ENCODE measurements around the gene BNIP3.
A peak's percentile ranks its signal among the peaks of the same experiment; 100 is the strongest.
"Not testable (repeated sequence)": the region's sequence is repeated elsewhere in the genome, so short reads cannot be mapped to it uniquely, and the experiment has no call there.

The BNIP3 gene

GRCh38 chr10:131996466-131997365, 15.0 kb upstream of the BNIP3 start:
- Mint-ChIP-seq H3K4me1 (peaks cover 5% of the 10 kb centered on the region), H3K36me3 (no peaks in the 10 kb centered on the region), H3K9me3 (no peaks in the 10 kb centered on the region), H3K4me3 (no peak overlapping the region), H3K27ac (no peak overlapping the region), H3K27me3 (peaks cover 3% of the 10 kb centered on the region)
- no peak for ATAC-seq (ENCODE audit: low read depth)
- DNase-seq (ENCODE audit: low spot score in 2 of 2), result no peak

- no peaks in the 10 kb centered on the region for H3K9me3 Mint-ChIP-seq
- no peak overlapping the region for H3K27ac Mint-ChIP-seq
- peaks cover 5% of the 10 kb centered on the region for H3K4me1 Mint-ChIP-seq
- H3K4me3 Mint-ChIP-seq, result no peak overlapping the region
- ATAC-seq (ENCODE audit: low read depth) (no peak), DNase-seq (ENCODE audit: low spot score in 2 of 2) (no peak)
- peaks cover 3% of the 10 kb centered on the region for H3K27me3 Mint-ChIP-seq
- H3K36me3 Mint-ChIP-seq, result no peaks in the 10 kb centered on the region
These were observed 12.7 kb upstream of the BNIP3 start for GRCh38 chr10:131994435-131994834.

GRCh38 chr10:131993275-131993674, 11.6 kb upstream of the BNIP3 start:
- no peaks in the 10 kb centered on the region for H3K36me3 Mint-ChIP-seq

GRCh38 chr10:131991726-131992125, 10.0 kb upstream of the BNIP3 start:
- H3K4me1 Mint-ChIP-seq, result peaks cover 5% of the 10 kb centered on the region
- H3K27me3 Mint-ChIP-seq, result peaks cover 2% of the 10 kb centered on the region
- no peak for DNase-seq (ENCODE audit: low spot score in 2 of 2)
- H3K4me3 Mint-ChIP-seq, result no peak overlapping the region
- H3K9me3 Mint-ChIP-seq, result no peaks in the 10 kb centered on the region
- no peak overlapping the region for H3K27ac Mint-ChIP-seq
- ATAC-seq (ENCODE audit: low read depth), result no peak
- H3K36me3 Mint-ChIP-seq, result no peaks in the 10 kb centered on the region

More at GRCh38 chr10:131993275-131993674, 11.6 kb upstream of the BNIP3 start:
- Mint-ChIP-seq H3K27me3 (peaks cover 3% of the 10 kb centered on the region), H3K4me1 (peaks cover 5% of the 10 kb centered on the region), H3K4me3 (no peak overlapping the region), H3K9me3 (no peaks in the 10 kb centered on the region), H3K27ac (no peak overlapping the region)
- DNase-seq (ENCODE audit: low spot score in 2 of 2) (no peak), ATAC-seq (ENCODE audit: low read depth) (no peak)

DNA sequence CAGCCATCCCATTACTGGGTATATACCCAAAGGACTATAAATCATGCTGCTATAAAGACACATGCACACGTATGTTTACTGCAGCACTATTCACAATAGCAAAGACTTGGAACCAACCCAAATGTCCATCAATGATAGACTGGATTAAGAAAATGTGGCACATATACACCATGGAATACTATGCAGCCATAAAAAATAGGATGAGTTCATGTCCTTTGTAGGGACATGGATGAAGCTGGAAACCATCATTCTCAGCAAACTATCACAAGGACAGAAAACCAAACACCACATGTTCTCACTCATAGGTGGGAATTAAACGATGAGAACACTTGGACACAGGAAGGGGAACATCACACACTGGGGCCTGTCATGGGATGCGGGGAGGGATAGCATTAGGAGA, 6.1 kb upstream of the BNIP3 start:
- not testable (repeated sequence) for H3K36me3 Mint-ChIP-seq; H3K27me3 Mint-ChIP-seq; H3K27ac Mint-ChIP-seq; H3K4me3 Mint-ChIP-seq; H3K9me3 Mint-ChIP-seq; H3K4me1 Mint-ChIP-seq; DNase-seq (ENCODE audit: low spot score in 2 of 2); ATAC-seq (ENCODE audit: low read depth)

DNA sequence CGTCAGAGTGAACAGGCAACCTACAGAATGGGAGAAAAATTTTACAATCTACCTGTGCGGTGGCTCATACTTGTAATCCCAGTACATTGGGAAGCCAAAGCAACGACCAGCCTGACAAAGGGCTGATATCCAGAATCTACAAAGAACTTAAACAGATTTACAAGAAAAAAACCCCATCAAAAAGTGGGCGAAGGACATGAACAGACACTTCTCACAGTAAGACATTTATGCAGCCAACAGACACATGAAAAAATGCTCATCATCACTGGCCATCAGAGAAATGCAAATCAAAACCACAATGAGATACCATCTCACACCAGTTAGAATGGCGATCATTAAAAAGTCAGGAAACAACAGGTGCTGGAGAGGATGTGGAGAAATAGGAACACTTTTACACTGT, 5.6 kb upstream of the BNIP3 start:
- DNase-seq (ENCODE audit: low spot score in 2 of 2); H3K4me1 Mint-ChIP-seq; H3K4me3 Mint-ChIP-seq; H3K27me3 Mint-ChIP-seq; ATAC-seq (ENCODE audit: low read depth); H3K27ac Mint-ChIP-seq; H3K36me3 Mint-ChIP-seq; H3K9me3 Mint-ChIP-seq: not testable (repeated sequence)

DNA sequence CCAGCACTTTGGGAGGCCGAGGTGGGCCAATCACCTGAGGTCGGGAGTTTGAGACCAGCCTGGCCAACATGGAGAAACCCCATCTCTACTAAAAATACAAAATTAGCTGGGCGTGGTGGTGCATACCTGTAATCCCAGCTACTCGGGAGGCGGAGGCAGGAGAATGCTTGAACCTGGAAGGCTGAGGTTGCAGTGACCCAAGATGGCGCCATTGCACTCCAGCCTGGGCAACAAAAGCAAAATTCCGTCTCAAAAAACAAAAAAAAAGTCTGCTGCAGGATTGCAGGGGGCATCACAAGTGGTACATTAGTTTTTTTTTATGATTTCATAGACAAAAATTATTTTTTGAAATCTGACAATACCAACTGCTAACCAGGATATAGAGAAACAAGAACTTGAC, 5.1 kb upstream of the BNIP3 start:
- H3K4me3 Mint-ChIP-seq; H3K36me3 Mint-ChIP-seq; DNase-seq (ENCODE audit: low spot score in 2 of 2); ATAC-seq (ENCODE audit: low read depth); H3K27ac Mint-ChIP-seq; H3K4me1 Mint-ChIP-seq; H3K9me3 Mint-ChIP-seq; H3K27me3 Mint-ChIP-seq: not testable (repeated sequence)

- Mint-ChIP-seq H3K27me3 (peaks cover 2% of the 10 kb centered on the region), H3K4me3 (no peak overlapping the region), H3K4me1 (peaks cover 11% of the 10 kb centered on the region), H3K36me3 (no peaks in the 10 kb centered on the region), H3K27ac (no peak overlapping the region), H3K9me3 (no peaks in the 10 kb centered on the region)
- no peak for DNase-seq (ENCODE audit: low spot score in 2 of 2)
- no peak for ATAC-seq (ENCODE audit: low read depth)
These were observed 2.1 kb upstream of the BNIP3 start for GRCh38 chr10:131983780-131984179.

DNA sequence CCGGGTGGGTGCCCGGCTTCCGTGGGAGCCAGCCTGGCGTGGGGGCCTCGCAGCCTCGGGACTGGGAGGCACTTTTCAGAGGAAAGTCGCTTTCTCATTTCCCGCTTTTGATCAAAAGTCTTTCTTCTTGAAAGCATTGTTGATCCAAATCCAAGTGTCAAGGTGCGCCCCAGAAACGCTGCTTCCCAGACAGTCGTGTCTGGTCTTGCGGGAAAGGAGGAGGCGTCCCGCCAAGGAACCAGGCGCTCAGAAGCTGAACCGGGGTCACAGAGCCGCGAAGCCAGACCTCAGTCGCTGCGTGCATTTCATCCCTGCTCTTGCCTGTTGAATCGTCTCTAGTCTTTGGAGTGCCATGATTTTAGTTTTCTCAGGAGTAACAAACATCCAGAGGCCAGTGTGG, 1.1 kb upstream of the BNIP3 start:
- Mint-ChIP-seq H3K9me3 (no peaks in the 10 kb centered on the region), H3K27ac (no peak overlapping the region), H3K36me3 (no peaks in the 10 kb centered on the region), H3K4me1 (peaks cover 11% of the 10 kb centered on the region), H3K4me3 (peak overlapping the region; percentile 57), H3K27me3 (peaks cover 2% of the 10 kb centered on the region)
- DNase-seq (ENCODE audit: low spot score in 2 of 2) (no peak), ATAC-seq (ENCODE audit: low read depth) (no peak)

GRCh38 chr10:131982185-131982756, 548 bp upstream of the BNIP3 start:
- Mint-ChIP-seq H3K4me3 (peak overlapping the region; percentile 71), H3K36me3 (no peaks in the 10 kb centered on the region), H3K27ac (no peak overlapping the region), H3K4me1 (peaks cover 11% of the 10 kb centered on the region), H3K9me3 (no peaks in the 10 kb centered on the region), H3K27me3 (peaks cover 2% of the 10 kb centered on the region)
- DNase-seq (ENCODE audit: low spot score in 2 of 2), result no peak
- ATAC-seq (ENCODE audit: low read depth), result peak; percentile 17

DNA sequence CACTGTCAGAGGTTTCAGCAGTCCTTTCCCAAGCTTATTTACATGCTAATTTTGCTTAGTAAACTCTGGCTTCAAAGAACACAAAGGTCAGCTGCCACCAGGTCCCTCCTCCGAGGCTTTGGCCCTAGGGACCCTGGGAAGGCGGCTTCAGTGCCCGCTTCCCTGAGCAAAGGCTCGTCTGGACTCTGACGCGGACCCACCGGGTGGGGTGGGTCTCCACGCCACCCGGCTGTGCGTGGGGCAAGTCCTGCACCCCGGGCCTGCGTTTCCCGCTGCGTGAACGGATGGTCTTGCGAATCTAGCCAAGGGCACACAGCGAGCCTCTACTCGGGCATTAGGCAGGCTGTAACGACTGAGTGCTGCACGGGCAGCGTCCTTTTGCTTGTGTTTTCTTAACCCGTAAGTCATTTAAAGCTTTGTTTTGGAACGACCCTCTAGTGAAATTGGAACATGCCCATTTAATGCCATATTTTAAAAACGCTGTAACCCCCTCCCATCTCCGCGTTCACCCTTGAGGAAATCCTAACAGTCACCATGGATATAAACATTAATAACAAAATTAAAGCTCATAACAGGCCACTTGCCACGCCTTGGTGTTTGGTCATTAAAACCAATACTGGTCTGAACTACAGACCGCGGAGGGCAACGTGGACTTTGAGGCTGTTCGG, 828 bp downstream of the BNIP3 start:
- H3K27ac Mint-ChIP-seq, result no peak overlapping the region
- H3K4me1 Mint-ChIP-seq, result peaks cover 11% of the 10 kb centered on the region
- H3K4me3 Mint-ChIP-seq, result peak overlapping the region; percentile 85
- no peaks in the 10 kb centered on the region for H3K36me3 Mint-ChIP-seq
- no peak for DNase-seq (ENCODE audit: low spot score in 2 of 2)
- ATAC-seq (ENCODE audit: low read depth), result no peak
- H3K9me3 Mint-ChIP-seq, result no peaks in the 10 kb centered on the region
- H3K27me3 Mint-ChIP-seq, result peaks cover 2% of the 10 kb centered on the region

DNA sequence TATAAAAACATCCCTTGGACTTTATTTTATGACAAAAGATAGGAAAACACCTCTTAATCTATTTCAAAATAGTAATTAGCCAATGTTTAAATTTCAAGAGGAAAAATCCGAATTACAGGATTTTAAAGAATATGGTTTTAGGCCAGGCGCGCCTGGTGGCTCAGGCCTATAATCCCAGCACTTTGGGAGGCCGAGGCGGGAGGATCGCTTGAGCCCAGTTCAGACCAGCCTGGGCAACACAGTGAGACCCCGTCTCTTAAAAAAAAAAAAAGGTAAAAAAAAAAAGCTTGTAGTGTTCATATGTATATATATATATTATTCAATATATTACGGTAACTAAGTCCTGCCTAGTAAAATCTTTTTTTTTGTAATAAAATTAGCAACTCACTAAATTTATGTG, 1.4 kb downstream of the BNIP3 start:
- H3K27me3 Mint-ChIP-seq, result peaks cover 2% of the 10 kb centered on the region
- no peak overlapping the region for H3K27ac Mint-ChIP-seq
- no peaks in the 10 kb centered on the region for H3K36me3 Mint-ChIP-seq
- ATAC-seq (ENCODE audit: low read depth) (no peak), DNase-seq (ENCODE audit: low spot score in 2 of 2) (no peak)
- no peaks in the 10 kb centered on the region for H3K9me3 Mint-ChIP-seq
- peaks cover 11% of the 10 kb centered on the region for H3K4me1 Mint-ChIP-seq
- H3K4me3 Mint-ChIP-seq, result no peak overlapping the region

DNA sequence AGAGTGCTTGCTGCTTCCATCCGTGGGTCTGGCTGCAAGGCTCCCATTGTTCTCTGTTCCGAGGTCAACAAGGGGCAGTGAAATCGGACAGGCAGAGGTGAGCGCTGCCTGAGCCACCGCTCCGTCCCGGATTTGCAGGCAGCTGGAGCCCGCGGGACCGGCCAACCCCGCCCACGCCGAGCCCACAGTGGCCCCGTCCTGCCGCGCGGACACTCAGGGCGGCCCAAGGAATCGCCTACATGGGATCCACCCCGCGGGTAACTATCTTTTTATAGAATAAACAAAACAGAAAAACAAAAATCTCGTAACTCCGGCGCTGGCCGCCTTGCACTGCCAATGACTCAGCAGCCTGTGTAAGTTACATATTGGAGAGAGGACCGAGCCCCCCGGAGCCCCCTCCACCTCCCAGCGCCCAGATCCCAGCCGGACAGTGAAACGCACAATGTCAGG, 1.9 kb downstream of the BNIP3 start:
- Mint-ChIP-seq H3K4me1 (peaks cover 11% of the 10 kb centered on the region), H3K27me3 (peaks cover 2% of the 10 kb centered on the region), H3K4me3 (peak overlapping the region; percentile 27), H3K27ac (no peak overlapping the region), H3K36me3 (no peaks in the 10 kb centered on the region), H3K9me3 (no peaks in the 10 kb centered on the region)
- DNase-seq (ENCODE audit: low spot score in 2 of 2) (no peak), ATAC-seq (ENCODE audit: low read depth) (no peak)

DNA sequence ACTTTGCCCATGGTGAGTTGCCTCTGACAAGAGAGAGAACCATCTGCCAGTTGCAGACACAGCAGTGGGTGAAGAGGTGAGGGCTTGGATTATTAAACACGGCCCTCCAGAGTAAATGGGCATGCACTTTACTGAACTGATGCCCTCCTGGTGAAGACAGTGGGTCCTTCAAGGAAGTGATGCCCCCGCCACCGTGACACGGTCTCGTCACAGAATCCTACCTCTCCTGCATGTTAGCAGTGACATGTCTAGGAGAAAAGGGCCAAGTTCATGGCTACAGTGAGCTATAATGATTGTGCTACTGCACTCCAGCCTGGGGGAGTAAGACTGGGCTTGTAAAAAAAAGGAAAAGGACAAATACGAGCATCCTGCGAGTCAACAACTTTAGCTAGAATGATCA, 2.4 kb downstream of the BNIP3 start:
- no peak overlapping the region for H3K4me3 Mint-ChIP-seq
- no peak for ATAC-seq (ENCODE audit: low read depth)
- H3K27me3 Mint-ChIP-seq, result peaks cover 2% of the 10 kb centered on the region
- DNase-seq (ENCODE audit: low spot score in 2 of 2), result no peak
- H3K4me1 Mint-ChIP-seq, result peaks cover 11% of the 10 kb centered on the region
- H3K9me3 Mint-ChIP-seq, result no peaks in the 10 kb centered on the region
- no peaks in the 10 kb centered on the region for H3K36me3 Mint-ChIP-seq
- no peak overlapping the region for H3K27ac Mint-ChIP-seq
